Activated CD4-positive, alpha-beta T cell treated with anti-CD3 and anti-CD28 coated beads for 1 hour (primary cell): ENCODE results near the gene NEXMIF.
"Not testable (repeated sequence)": the region's sequence is repeated elsewhere in the genome, so short reads cannot be mapped to it uniquely, and the experiment has no call there.

Experiments
- DNase-seq: peaks from one replicate; pipeline ENCODE4 v3.0.0-alpha.2; 2020

Gene NEXMIF

GRCh38 chrX:74925225-74926088, at the start of gene NEXMIF:
NEXMIF (minus strand) TSS chrX:74925452.
- DNase-seq: peak; percentile 11

- not testable (repeated sequence) for DNase-seq
These were observed 36.7 kb upstream of the NEXMIF start for GRCh38 chrX:74961962-74962361.

- DNase-seq: no peak
These were observed 24.5 kb upstream of the NEXMIF start for GRCh38 chrX:74949717-74950116.

- DNase-seq: no peak
These were observed 15.2 kb upstream of the NEXMIF start for GRCh38 chrX:74940414-74940813.

GRCh38 chrX:74931214-74931613, 6.0 kb upstream of the NEXMIF start:
- no peak for DNase-seq

- DNase-seq: peak; percentile 11
These were observed 615 bp downstream of the NEXMIF start for GRCh38 chrX:74924449-74925224.

- DNase-seq: no peak
These were observed 1.3 kb downstream of the NEXMIF start for GRCh38 chrX:74923942-74924448.

- no peak for DNase-seq
These were observed 2.2 kb downstream of the NEXMIF start for GRCh38 chrX:74922922-74923543.

GRCh38 chrX:74911494-74911893, 13.8 kb downstream of the NEXMIF start:
- DNase-seq: no peak

- no peak for DNase-seq
These were observed 18.8 kb downstream of the NEXMIF start for GRCh38 chrX:74906417-74906816.

- no peak for DNase-seq
These were observed 22.4 kb downstream of the NEXMIF start for GRCh38 chrX:74902806-74903205.

GRCh38 chrX:74892561-74892960, 32.7 kb downstream of the NEXMIF start:
- DNase-seq: no peak

GRCh38 chrX:74890676-74891430, 34.4 kb downstream of the NEXMIF start:
- no peak for DNase-seq

- DNase-seq: not testable (repeated sequence)
These were observed 42.9 kb downstream of the NEXMIF start for GRCh38 chrX:74882383-74882782.

- no peak for DNase-seq
These were observed 59.5 kb downstream of the NEXMIF start for GRCh38 chrX:74865725-74866124.

GRCh38 chrX:74853255-74853654, 72.0 kb downstream of the NEXMIF start:
- no peak for DNase-seq

- DNase-seq: no peak
These were observed 89.7 kb downstream of the NEXMIF start for GRCh38 chrX:74835566-74835965.

GRCh38 chrX:74819797-74820196, 105.5 kb downstream of the NEXMIF start:
- not testable (repeated sequence) for DNase-seq

- no peak for DNase-seq
These were observed 110.6 kb downstream of the NEXMIF start for GRCh38 chrX:74814681-74815080.

GRCh38 chrX:74804574-74804973, 120.7 kb downstream of the NEXMIF start:
- no peak for DNase-seq

GRCh38 chrX:74800062-74800461, 125.2 kb downstream of the NEXMIF start:
- DNase-seq: no peak

GRCh38 chrX:74797338-74797887, 127.8 kb downstream of the NEXMIF start:
- DNase-seq: no peak
